GM23248 (cell line): ENCODE data around the gene STEAP2. TPM values are rescaled to one million over a fixed set of nuclear protein-coding genes. Genes with fewer than 3 reads are reported as not detected.

ENCODE experiments used
- DNase-seq: peaks from one replicate; pipeline ENCODE4 v3.0.0-alpha.2; 2015
- H2AFZ ChIP-seq: fragments of 200-600 bp; sonication (generic); 2 replicates; pipeline ENCODE4 v1.6.1; 2016; ENCODE audit warnings: antibody characterized with exemption
- H3F3A ChIP-seq: fragments of 200-600 bp; sonication (generic); 2 replicates; pipeline ENCODE4 v1.6.1; 2016; ENCODE audit warnings: mild to moderate bottlenecking, antibody characterized with exemption, mixed run types; ENCODE audit not compliant: insufficient read depth
- H3K27ac ChIP-seq: fragments of 200-600 bp; sonication (generic); 2 replicates; pipeline ENCODE4 v1.5.1; 2016; ENCODE audit warnings: mild to moderate bottlenecking
- H3K27me3 ChIP-seq: fragments of 200-600 bp; sonication (generic); replicated peaks from 2 replicates; pipeline ENCODE4 v1.6.1; 2016; ENCODE audit warnings: mild to moderate bottlenecking; ENCODE audit not compliant: insufficient read depth
- H3K36me3 ChIP-seq: fragments of 200-600 bp; sonication (generic); 2 replicates; pipeline ENCODE4 v1.6.1; 2016; ENCODE audit warnings: low read depth, mild to moderate bottlenecking
- H3K4me1 ChIP-seq: fragments of 200-600 bp; sonication (generic); 2 replicates; pipeline ENCODE4 v1.6.1; 2016; ENCODE audit warnings: mild to moderate bottlenecking; ENCODE audit not compliant: insufficient read depth
- H3K4me2 ChIP-seq: fragments of 200-600 bp; sonication (generic); one replicate; pipeline ENCODE4 v1.6.1; 2016; ENCODE audit warnings: mild to moderate bottlenecking; ENCODE audit not compliant: unreplicated experiment
- H3K4me3 ChIP-seq: fragments of 200-600 bp; sonication (generic); 2 replicates; pipeline ENCODE4 v1.5.1; 2016; ENCODE audit warnings: mild to moderate bottlenecking
- H3K79me2 ChIP-seq: fragments of 200-600 bp; sonication (generic); 2 replicates; pipeline ENCODE4 v1.6.1; 2016; ENCODE audit warnings: mild to moderate bottlenecking; ENCODE audit not compliant: insufficient read depth
- H3K9ac ChIP-seq: fragments of 200-600 bp; sonication (generic); 2 replicates; pipeline ENCODE4 v1.6.1; 2016; ENCODE audit warnings: mild to moderate bottlenecking
- H3K9me2 ChIP-seq: fragments of 200-600 bp; sonication (generic); 2 replicates; pipeline ENCODE4 v1.6.1; 2016; ENCODE audit warnings: mixed run types, mild to moderate bottlenecking, moderate library complexity; ENCODE audit not compliant: insufficient read depth
- H3K9me3 ChIP-seq: fragments of 200-600 bp; sonication (generic); one replicate; pipeline ENCODE4 v1.6.1; 2017; ENCODE audit warnings: low read depth
- H4K20me1 ChIP-seq: fragments of 200-600 bp; sonication (generic); 2 replicates; pipeline ENCODE4 v1.6.0; 2016; ENCODE audit not compliant: insufficient read depth
- EZH2 ChIP-seq: fragments of 200-600 bp; sonication (generic); IDR thresholded peaks from 2 replicates; pipeline ENCODE4 v1.6.1; 2018; ENCODE audit warnings: antibody characterized with exemption, mild to moderate bottlenecking; ENCODE audit not compliant: insufficient read depth, poor library complexity, severe bottlenecking
- EZH2phosphoT487 ChIP-seq: fragments of 200-600 bp; sonication (generic); IDR thresholded peaks from 2 replicates; pipeline ENCODE4 v1.6.1; 2018; ENCODE audit warnings: antibody characterized with exemption, moderate library complexity, mild to moderate bottlenecking, low read depth; ENCODE audit not compliant: insufficient read depth
- WGBS, 2 experiments: methylation state at CpG; one replicate each; pipeline ENCODE4 v1.1.6; 2015 to 2017; ENCODE audit warnings: low lambda C conversion rate in 2 of 2, low coverage in 1 of 2; ENCODE audit errors: missing lambda C conversion rate in 2 of 2; 5-methylcytosine and 5-hydroxymethylcytosine counted together
- in situ Hi-C: fragments of 300-500 bp; cut with MboI; formaldehyde crosslinking; loops from 2 replicates; pipeline ENCODE4 v1.15.0; 2020
- polyA plus RNA-seq: library from polyadenylated mRNA; unstranded; fragments of >200 nt; fragmentation: Nextera tagmentation; extraction: Ambion mirVana; gene quantifications from 2 replicates; pipeline ENCODE4 v1.2.1, GENCODE V29; 2016
- small RNA-seq: library from RNA; depleted of rRNA; stranded (forward); fragments of <200 nt; gene quantifications from one replicate; pipeline ENCODE3, GENCODE V24; 2014; ENCODE audit warnings: low read depth, low replicate concordance
- total RNA-seq: library from RNA; depleted of rRNA; stranded (reverse); fragments of >200 nt; shearing (Covaris generic); gene quantifications from 2 replicates; pipeline ENCODE4 v1.2.3, GENCODE V29; 2014; rRNA removed

Gene STEAP2
- total and polyA plus RNA-seq, 2 experiments from 2014 or later: 19.2 to 28.3 TPM

GRCh38 chr7:90272242-90272641 is 60.7 kb downstream of the STEAP2 start:
- Histone ChIP-seq H3K79me2 (no peaks in the 10 kb centered on the region), H3F3A (peaks cover 32% of the 10 kb centered on the region), H2AFZ (no peak overlapping the region), H3K36me3 (no peaks in the 10 kb centered on the region), H3K4me2 (peak overlapping the region; percentile 58), H3K9me3 (no peaks in the 10 kb centered on the region), H3K9me2 (no peaks in the 10 kb centered on the region), H3K27ac (peak overlapping the region; percentile 74), H3K9ac (no peak overlapping the region), H3K4me3 (no peak overlapping the region), H4K20me1 (no peaks in the 10 kb centered on the region), H3K4me1 (peaks cover 37% of the 10 kb centered on the region), H3K27me3 (no peaks in the 10 kb centered on the region)
- no peak for TF ChIP-seq EZH2
- TF ChIP-seq EZH2phosphoT487: no peak
- DNase-seq: peak; percentile 10
- WGBS, 2 experiments: 55 to 56% methylated on average over 2 of the region's 2 CpGs
- in situ Hi-C loops: no loop called here

GRCh38 chr7:90274161-90274560 is 62.6 kb downstream of the STEAP2 start:
- Histone ChIP-seq H3K9ac (no peak overlapping the region), H3K36me3 (no peaks in the 10 kb centered on the region), H3K27ac (no peak overlapping the region), H4K20me1 (no peaks in the 10 kb centered on the region), H3K4me2 (no peak overlapping the region), H3K4me1 (peaks cover 29% of the 10 kb centered on the region), H3K9me3 (no peaks in the 10 kb centered on the region), H3K4me3 (no peak overlapping the region), H3K27me3 (no peaks in the 10 kb centered on the region), H3K79me2 (no peaks in the 10 kb centered on the region), H3K9me2 (no peaks in the 10 kb centered on the region), H2AFZ (no peak overlapping the region), H3F3A (peaks cover 32% of the 10 kb centered on the region)
- TF ChIP-seq EZH2phosphoT487 (no peak), EZH2 (no peak)
- in situ Hi-C loops: no loop called here
- DNase-seq: no peak

GRCh38 chr7:90276033-90276728 is 64.6 kb downstream of the STEAP2 start:
- Histone ChIP-seq H3K9me2 (no peaks in the 10 kb centered on the region), H3K27ac (no peak overlapping the region), H4K20me1 (no peaks in the 10 kb centered on the region), H3K36me3 (no peaks in the 10 kb centered on the region), H2AFZ (no peak overlapping the region), H3K4me1 (peaks cover 17% of the 10 kb centered on the region), H3K4me3 (no peak overlapping the region), H3K79me2 (no peaks in the 10 kb centered on the region), H3K27me3 (no peaks in the 10 kb centered on the region), H3F3A (peaks cover 15% of the 10 kb centered on the region), H3K9me3 (no peaks in the 10 kb centered on the region), H3K9ac (no peak overlapping the region), H3K4me2 (no peak overlapping the region)
- WGBS, 2 experiments: 77 to 78% methylated on average over 5 of the region's 5 CpGs
- in situ Hi-C loops: no loop called here
- TF ChIP-seq EZH2 (no peak), EZH2phosphoT487 (no peak)
- no peak for DNase-seq

Small RNA genes lying within 50 kb of the gene (small RNA-seq; reads per million reads assigned to genes)
- gene RF00019: not detected

Other genes with a start within 250 kb of the STEAP2 start
- gene STEAP1, start 57.3 kb upstream of the STEAP2 start, total RNA-seq: 97.7 and 120 TPM in 2 replicates
- gene STEAP1, start 57.3 kb upstream of the STEAP2 start, polyA plus RNA-seq: 139 and 140 TPM in 2 replicates
- 6.9 and 13.5 TPM in 2 replicates for gene CFAP69, start 33.4 kb downstream of the STEAP2 start, total RNA-seq
- 2.8 and 3.1 TPM in 2 replicates for gene CFAP69, start 33.4 kb downstream of the STEAP2 start, polyA plus RNA-seq
- gene FAM237B, start 109.6 kb downstream of the STEAP2 start, total RNA-seq: not detected in 2 replicates
- 0.06 TPM in 1 of 2 replicates, not detected in the other for gene FAM237B, start 109.6 kb downstream of the STEAP2 start, polyA plus RNA-seq
- 15.0 and 24.5 TPM in 2 replicates for gene GTPBP10, start 135.0 kb downstream of the STEAP2 start, total RNA-seq
- gene GTPBP10, start 135.0 kb downstream of the STEAP2 start, polyA plus RNA-seq: 21.8 and 24.6 TPM in 2 replicates
- gene CLDN12, start 191.7 kb downstream of the STEAP2 start, total RNA-seq: 35.6 and 38.3 TPM in 2 replicates
- gene CLDN12, start 191.7 kb downstream of the STEAP2 start, polyA plus RNA-seq: 24.1 and 24.3 TPM in 2 replicates